GM21737 (cell line): ENCODE data around the gene DHH.
A peak's percentile ranks its signal among the peaks of the same experiment; 100 is the strongest.
"Not testable (repeated sequence)": the region's sequence is repeated elsewhere in the genome, so short reads cannot be mapped to it uniquely, and the experiment has no call there.

ENCODE experiments used
- ATAC-seq: cut with Tn5 transposase; IDR thresholded peaks from one replicate; pipeline ENCODE4 v1.9.1; 2021; ENCODE audit warnings: mild to moderate bottlenecking, moderate library complexity; ENCODE audit not compliant: unreplicated experiment

Gene DHH

DNA sequence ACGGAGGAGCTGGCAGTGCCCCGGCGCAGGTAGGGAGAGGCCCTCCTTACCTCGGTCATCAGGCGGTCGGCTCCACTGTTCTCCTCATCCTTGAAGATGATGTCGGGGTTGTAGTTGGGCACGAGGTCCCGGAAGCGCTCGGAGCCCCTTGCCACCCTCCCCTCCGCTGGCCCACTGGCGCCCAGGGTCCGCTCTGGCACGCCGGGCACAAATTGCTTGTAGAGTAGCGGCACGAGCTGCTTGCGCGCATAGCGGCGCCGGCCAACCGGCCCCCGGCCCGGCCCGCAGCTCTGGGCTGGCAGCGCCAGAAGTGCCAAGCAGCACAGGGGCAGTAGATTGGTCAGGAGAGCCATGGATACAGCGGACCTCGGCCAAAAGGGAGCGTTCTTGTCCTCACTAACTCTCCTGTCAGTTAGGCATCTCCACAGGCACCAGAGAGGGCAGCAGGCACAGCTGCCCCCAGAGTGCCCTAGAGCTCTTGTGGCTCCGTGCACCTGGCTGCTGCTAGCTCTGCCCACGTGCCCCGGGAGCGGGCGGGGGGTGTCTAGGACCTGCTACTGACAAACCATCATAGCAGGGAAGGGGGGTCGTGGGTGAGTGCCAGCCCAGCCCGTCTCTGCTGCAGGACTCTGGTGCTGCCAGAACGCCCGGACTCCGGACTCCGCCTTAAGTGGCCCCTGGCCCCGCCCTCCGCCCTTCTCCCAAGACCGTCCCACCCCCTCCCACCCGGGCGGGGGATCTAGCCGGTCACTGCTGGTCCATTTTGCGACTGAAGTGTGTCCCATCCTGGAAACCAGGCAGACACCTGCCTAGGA lies at the start of gene DHH:
DHH (minus strand) TSS at position 642 of the 815 bp plus-strand sequence; CDS start at position 353, 289 bp downstream.
- ATAC-seq, result no peak

DNA sequence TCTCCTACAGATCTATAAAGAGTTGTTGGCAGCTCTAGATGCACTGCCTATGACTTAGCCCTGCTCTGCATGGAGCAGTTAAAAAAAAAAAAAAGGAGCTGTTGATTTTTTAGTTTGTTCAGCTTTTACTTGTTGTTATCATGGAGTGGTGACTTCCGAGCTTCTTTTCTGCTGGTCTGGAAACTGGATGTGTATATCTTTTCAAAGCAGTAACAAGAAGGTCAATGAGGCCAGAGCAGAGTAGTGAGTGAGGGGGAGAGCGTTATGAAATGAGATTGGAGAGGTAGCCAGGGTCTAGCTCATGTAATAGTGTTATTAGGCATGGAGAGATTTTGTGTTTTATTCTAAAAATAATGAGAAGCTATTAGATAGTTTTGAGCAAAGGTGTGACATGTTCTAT lies 49.8 kb upstream of the DHH start:
- ATAC-seq, result no peak

DNA sequence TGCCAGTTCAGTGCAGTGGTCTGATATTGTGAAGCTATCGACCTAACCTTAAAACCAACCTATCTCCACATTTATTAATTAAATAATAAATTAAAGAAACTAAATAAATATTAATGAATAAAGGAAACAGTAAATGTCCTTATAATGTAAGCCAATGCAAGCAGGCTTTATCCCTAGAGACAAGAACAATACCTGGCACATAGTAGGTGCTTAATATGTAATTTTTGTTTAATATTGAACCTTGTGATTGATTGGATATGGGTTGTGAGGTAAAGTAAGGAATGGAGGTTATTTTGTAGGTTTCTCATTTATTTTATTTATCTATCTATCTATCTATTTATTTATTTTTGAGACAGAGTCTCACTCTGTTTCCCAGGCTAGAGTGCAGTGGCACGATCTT lies 44.4 kb upstream of the DHH start:
- no peak for ATAC-seq

DNA sequence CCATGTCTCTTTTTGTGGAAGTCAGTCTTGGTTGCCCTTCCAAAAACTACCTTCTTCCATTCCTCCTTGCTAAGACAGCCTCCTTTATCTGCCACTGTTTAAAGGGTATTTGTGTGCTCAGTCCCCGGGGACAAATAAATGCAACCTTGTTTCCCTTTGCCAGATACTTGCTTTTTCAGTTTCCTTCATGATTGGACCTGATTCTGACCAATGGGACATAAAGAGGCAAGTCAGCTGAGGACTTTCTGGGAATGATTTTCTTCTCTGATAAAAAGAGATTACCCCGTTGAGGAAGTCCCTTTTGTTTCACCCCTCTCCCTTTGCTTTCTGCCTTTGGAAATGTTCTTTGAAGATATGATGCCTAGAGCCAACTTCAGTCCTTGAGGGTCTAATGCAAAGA lies 44.0 kb upstream of the DHH start:
- no peak for ATAC-seq

DNA sequence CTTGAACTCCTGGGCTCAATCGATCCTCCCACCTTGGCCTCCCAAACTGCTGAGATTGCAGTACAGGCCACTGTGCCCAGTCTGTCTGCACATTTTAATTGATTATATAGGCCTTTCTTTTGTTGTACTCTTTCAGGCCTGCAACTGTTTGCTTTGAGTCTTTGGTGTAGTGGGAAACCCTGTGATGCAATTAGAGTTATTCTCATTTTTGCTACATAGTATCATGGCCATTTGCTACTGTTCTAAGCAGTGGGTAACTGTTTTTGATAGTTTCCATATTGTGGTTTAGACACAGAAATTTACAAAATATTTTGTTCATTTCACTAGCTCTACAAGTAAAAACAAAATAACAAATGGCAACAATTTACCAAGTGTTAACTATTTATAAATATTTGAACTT lies 42.9 kb upstream of the DHH start:
- ATAC-seq, result no peak

DNA sequence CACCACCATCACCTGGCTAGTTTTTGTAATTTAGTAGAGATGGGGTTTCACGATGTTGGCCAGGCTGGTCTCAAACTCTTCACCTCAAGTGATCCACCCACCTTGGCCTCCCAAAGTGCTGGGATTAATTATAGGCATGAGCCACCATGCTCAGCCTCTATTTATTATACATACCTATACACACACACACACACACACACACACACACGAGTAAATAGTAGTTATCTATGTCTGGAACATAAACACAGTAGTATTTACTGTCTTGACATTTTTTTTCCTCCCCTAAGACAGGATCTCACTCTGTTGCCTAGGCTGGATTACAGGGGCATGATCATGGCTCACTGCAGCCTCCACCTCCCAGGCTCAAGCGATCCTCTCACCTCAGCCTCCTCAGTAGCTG lies 42.4 kb upstream of the DHH start:
- not testable (repeated sequence) for ATAC-seq

DNA sequence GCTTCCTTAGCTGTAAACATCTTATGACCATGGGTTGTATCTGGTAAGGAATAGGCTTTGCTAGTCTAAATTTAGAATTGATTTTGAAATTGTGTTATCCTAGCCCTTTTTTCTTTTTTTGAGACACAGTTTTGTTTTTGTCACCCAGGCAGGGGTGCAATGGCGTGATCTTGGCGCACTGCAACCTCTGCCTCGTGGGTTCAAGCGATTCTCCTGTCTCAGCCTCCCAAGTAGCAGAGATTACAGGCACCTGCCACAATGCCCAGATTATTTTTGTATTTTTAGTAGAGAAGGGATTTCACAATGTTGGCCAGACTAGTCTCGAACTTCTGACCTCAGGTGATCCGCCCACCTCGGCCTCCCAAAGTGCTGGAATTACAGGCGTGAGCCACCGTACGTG lies 39.0 kb upstream of the DHH start:
- ATAC-seq, result no peak

DNA sequence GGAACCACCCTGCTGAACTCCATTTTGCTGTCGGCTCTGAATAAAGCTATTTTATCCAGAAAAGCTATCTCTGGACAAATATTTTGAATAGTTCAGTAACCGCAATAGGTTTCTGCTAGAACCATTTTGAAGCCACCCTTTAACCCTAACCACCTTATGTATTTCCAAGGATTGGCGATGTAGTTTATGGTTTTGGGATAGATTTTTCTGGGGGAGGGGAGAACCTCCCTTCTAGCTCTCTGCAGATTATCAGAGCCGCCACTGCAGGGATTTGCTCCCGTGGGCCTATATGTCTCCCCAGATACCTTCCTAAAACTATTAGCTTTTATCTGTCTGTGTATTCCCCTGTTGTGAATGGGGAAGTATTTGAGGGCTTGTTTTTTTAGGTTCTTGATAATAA lies 38.4 kb upstream of the DHH start:
- no peak for ATAC-seq

DNA sequence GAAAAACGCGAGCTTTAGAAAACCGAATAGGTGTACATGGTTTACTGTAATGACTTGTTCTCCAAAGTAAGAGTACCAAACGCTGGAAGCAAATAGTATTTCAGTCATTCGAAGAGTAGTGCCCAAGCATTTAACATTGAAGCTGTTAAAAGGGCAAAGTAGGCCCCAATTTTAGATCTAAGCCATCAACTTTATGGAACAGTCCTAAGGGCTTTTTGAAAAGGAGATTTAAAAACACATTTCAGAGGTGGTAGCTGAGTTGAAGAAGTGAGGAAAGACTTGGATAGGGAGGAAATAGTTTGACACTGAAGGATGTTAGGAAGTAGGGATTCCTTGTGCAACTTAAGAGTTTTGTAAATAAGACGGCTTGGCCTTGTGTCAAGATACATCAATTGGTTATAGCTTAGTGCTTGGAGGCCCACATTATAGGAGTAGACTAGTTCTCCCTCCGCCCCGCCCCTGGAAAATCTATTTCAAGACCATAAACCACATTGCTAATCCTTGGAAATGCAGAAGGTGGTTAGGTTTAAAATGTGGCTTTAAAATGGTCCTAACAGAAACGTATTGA lies 37.4 kb upstream of the DHH start:
- no peak for ATAC-seq

DNA sequence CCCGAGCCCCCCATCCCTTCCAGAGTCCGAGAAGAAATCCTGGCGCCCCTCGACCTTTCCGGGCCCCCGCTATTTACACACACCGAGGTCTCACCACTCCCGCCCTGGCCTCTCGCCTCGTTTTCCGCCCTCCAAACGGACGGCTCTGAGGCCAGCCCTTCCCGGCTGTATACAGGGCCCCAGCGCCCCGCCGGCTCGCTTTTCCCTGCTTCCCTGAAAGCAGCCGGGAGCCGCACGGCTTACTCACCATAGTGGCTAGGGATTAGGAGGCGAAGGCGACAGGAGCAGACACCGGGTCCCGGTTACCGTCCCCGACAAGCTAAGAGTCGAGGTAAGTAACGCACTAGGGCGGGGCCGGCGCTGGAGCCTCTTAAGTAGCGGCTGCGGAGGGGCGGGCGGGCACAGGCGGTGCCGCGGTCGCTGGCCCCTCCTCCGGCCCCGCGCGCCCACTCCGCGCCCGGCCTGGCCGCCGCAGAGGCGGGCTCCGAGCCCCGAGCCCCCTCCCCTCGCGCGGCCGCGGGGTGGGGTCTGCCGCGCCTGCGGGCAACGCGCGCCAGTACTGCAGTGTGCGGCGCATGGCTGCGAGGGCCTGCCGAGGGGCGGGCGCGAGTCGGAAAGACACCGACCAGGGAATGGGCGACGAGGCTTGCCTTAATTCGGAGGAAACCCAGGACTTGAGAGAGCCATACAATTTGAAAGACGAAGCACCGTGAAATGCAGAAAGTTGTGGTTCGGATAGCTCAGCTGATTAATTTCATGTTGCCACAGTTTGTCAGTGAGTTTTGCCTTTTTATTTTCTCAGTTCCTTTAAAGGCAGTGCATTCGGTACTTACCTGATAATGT lies 36.7 kb upstream of the DHH start, which contains the start of gene TUBA1B:
TUBA1B (minus strand) TSS at position 345 of the 843 bp plus-strand sequence; CDS start at position 250, 95 bp downstream.
- peak; percentile 68 for ATAC-seq

DNA sequence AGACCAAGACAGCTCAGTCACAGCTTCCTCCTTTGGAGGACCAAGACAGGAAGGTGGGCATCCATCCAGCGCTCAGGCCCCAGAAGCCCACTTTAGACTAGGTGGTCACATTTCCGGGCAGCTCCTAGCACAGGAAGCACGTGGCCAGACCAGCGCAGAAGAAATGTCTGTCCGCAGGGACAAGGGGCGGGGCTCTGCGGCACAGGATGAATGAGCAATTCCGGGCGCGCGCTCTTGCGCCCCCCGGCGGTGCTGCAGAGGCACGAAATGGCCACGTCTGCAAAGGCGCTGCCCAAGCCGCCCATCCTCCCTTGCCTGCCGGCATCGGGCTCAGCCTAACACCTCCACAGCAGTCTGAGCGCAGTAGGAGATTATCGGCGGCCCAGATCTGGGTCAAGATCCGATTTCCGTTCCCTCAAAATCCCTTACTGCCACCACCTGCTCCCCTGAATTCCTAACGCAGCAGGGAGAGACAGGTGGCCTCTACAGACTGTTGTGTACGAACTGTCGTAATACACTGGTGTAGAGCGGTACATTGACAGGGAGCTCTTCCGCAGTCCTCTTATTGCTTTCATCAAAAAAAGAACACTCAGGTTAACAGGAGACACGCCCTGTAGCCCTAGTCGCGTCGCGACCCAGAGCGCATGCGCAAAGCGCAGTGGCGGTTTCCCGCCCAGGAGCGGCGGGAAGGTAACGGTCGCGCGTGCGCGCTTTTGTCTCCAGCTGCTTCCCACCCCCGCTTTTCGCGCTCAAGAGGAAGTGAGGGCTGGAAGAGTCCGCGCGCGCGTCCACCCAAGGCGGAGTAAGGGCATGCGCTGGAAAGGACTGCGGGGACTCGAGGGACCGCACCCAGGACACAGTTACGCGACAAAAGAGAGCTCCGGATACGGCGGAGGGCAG lies 35.8 kb upstream of the DHH start:
- ATAC-seq, result peak; percentile 53

DNA sequence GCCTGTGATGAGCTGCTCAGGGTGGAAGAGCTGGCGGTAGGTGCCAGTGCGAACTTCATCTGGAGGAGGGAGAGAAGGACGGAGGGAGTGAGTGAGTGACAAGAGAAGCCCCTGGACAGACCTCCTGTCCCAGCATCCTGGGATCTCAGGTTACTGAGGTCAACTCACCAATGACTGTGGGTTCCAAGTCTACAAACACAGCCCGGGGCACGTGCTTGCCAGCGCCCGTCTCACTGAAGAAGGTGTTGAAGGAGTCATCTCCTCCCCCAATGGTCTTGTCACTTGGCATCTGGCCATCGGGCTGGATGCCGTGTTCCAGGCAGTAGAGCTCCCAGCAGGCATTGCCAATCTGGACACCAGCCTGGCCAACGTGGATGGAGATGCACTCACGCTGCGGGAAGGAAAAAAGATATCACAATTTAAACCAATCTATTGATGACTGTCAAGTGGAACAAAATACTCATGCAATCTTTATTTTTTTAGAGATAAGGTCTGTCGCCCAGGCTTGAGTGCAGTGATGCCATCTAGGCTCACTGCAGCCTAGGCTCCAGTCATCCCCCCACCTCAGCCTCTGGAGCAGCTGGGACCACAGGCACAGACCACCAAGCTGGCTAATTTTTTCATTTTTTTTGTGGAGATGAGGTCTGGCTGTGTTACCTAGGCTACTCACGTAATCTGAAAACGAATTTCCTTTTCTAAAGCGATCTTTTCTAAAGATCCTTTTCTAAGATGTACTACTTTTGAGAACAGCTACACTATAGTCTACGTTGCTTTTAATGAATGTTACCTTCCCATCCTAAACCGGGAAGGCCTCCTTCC lies 34.9 kb upstream of the DHH start:
- ATAC-seq, result no peak

DNA sequence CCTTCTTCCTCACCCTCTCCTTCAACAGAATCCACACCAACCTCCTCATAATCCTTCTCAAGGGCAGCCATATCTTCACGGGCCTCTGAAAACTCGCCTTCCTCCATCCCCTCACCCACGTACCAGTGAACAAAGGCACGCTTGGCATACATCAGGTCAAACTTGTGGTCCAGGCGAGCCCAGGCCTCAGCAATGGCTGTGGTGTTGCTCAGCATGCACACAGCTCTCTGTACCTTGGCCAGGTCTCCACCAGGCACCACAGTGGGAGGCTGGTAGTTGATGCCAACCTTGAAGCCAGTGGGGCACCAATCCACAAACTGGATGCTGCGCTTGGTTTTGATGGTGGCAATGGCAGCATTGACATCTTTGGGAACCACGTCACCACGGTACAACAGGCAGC lies 33.4 kb upstream of the DHH start:
- not testable (repeated sequence) for ATAC-seq

DNA sequence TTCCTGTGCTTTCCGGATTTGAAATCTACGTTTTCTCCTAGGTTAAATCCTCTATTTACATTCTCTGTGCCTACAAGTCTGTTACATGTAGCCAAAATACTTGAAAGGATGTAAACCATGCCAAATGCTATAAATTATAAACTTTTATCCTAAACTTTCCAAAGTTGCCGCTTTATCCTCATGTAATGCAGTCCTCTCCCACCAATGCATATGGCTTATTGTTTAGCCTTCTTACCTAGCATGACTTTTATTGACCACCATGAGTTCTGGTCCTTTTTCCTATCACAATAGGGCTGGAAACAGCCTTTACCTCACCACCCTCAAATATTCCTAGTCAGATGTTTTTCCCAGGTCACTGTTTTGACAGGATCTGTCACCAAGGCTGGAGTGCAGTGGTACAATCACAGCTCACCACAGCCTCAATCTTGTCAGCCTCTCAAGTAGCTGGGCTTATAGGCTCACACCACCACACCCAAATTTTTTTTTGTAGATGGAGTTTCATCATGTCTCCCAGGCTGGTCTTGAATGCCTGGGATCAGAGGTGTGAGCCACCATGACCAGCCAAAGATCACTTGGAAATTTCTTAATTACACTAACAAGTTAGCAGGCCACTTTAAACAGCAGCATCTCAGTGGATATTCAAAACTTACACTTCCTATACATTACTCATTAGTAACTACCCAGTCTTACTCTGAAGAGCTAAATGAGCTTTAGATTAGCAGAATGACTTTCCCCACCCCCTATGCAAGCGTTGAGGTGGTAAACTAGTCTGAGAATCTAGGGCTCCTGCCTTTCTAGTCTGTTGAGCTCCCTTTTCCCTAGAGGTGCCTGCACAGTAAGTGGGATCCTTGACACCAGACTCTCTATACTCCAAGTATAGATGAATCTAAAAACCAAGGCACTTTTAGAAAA lies 32.5 kb upstream of the DHH start:
- no peak for ATAC-seq

DNA sequence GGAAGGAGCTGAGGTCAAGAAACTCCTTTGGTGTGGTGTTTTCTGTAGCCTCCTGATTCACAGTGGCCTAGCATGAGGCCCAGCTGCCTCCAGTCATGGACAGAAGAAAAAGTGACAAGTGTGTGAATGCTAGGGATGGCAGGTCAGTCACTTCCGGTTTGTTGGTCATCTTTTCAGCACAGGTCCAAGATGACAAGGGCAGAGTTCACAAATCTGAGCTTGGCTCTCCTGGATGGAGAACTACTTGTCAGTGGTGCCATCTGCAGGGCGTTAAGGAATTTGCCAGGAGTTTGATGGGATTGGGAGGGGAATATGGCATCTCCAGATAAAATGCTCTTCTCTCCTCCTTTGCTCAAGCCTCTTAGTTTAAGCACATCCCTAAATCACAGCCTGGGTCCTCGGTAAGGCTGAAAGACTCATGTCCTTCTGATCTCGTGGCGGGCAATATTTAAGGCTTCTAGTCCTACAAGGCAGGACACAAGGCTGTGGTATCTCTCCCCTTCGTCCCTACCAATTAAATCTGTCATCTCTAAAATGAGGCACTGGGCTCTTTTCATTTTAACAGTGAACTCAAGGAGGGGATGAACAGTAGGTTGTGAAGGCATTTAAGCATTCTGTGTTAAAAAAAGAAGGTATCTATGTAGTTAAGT lies 26.6 kb upstream of the DHH start:
- no peak for ATAC-seq

DNA sequence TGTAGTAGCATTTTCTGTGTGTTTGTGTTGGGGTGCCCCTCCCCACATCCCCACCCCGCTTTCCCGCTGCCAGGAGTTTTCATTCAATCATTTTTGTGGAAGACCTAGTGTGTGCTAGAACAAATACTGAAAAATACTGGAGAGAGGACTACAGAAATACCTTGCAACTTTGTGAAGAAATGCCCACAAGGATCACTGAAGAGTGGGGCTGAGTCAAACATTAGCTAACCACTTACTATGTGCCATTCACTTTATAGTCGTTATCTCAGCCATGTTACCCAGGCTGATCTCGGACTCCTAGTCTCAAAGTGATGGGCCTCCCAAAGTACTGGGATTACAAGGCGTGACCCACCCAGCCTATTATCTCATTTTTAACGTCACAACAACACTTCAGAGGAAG lies 16.6 kb upstream of the DHH start:
- no peak for ATAC-seq

DNA sequence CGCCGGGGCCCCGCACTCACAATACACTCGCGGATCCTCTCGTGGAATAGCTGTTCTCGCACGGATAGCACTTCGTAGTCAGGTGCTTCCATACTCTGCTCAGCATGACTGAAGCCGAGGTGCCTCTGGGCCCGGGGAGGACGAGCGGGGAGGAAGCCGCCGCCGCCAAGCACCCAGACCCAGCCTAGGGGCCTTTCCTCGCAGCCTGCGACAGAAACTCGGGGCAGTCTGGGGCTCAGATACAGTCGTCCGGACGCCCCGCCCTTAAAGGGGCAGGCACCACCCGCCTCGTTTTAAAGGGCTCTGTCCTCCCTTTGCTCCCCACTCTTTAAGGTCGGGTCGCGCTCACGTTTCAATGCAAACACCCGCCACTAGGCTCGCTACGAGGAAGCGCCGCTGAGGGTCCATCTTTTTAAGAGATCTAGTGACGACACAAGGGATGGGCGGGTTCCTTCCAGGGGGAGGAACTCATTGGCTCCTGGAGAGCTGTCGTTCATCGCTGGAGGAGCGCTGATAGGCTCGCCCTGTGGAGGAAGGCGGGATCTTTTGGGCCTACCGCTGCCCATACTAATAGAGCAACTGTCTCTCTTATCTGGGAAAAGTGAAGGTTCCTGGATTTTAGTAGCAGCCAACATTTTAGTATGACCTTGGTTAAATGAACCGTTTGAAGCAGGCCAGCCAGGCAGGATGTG lies 16.0 kb upstream of the DHH start, which contains the start of gene LMBR1L:
LMBR1L (minus strand) TSS at position 384 of the 692 bp plus-strand sequence; CDS start at position 92, 292 bp downstream.
- peak; percentile 99 for ATAC-seq
